GM19099 (cell line): ENCODE measurements around the gene FAM219A.

ENCODE experiments used
- POLR2A ChIP-seq: IDR thresholded peaks from 3 replicates; pipeline ENCODE4 v1.6.1; 2011; ENCODE audit warnings: low read depth; ENCODE audit not compliant: insufficient read length; ENCODE audit errors: extremely low read depth

Gene FAM219A

DNA sequence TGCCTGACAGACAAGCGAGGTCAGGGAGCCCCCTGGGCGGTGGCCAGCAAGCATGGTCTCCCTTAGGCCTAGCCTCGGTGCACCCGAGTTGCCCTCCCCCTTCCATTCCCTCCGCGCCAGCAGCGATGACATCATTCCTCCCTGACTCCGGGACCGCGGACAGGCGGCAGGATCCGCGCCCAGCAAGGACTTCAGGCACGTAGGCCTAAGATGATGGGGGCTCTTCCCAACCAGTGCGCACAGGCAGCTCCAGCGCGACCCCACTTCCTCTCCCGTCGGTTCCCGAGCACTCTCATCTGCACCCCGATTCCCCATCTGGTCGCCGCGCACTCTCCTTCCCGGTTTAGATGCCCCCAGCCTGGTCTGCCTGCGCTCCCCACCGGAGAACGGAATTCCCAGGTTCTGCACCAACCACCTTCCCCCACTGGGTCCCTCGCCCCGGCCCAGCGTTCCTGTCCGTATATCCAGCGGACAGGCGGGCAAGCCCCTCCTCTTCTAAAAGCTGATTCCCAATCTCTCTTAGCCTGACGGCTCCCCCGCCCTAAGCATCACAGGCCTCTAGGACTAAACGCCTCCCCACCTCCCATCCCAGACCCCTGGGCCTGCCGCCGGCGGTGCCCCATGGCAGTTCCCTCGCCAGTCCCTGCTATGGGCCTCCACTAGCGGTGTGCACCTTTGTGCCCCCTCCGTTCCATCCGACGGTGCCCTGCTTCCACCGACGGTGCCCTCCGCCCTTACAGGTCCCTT lies 931 bp downstream of the FAM219A start:
- no peak for TF ChIP-seq POLR2A

GRCh38 chr9:34456746-34457145 lies 1.6 kb downstream of the FAM219A start:
- TF ChIP-seq POLR2A = no peak

DNA sequence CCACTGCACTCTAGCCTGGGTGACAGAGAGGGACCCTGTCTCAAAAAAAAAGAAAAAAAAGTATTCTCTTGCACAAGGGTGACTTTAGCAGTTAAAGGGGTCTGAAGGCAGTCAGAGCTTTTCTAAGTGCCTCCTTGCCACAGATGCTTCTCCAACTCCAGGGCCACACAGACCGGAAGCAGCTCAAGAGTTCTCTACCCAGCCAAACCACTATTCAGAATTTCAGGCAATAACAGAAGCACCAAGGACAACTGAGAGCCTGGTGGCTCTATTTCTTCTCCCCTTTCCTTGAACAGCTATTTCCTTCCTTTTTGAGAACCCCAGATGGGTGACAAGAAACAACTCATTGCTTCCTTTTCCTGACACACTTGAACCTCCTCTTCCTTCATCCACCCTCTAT lies 2.2 kb downstream of the FAM219A start:
- TF ChIP-seq POLR2A = no peak

DNA sequence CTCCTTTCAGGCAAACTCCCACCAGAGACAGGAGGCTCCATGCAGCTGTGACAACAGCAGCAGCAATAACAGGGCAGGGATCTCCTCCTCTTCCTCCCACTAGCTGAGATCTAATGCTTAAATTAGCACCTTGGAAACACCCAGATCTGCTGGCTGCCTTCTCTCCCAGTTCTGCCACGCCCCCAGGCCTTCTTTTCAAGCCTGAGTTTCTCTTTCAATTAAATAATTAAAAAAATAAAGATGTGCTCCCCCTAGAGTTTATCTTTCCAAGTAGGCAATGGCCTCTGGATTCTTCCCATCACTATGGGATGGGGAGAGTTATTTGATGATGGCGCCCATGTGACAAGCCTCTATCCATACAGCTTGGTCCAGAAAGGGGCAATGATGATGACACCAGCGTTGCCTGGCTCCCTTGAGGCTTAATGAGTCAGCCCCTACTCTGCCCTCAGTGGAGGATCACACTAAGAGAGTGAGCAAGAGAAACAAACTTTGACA lies 3.8 kb downstream of the FAM219A start:
- TF ChIP-seq POLR2A = no peak

DNA sequence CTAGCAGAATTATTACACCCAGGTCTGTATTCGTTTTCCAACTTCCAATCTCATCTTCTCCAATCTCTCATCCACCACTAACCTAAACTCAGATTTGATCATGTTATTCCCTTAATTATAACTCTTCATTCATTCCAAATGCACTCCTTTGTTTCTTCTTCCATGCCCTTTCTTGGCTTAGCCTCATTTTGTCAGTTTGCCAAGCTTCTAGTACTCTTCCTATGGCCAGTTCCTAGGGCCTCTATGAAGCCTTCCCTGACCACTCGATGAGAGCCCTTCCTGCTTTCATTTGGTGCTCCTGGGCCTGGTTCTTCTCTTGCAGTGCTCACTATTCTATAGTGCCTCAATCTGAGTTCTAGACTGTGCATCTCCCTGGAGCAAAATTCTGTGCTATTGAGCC lies 5.8 kb downstream of the FAM219A start:
- TF ChIP-seq POLR2A = no peak

DNA sequence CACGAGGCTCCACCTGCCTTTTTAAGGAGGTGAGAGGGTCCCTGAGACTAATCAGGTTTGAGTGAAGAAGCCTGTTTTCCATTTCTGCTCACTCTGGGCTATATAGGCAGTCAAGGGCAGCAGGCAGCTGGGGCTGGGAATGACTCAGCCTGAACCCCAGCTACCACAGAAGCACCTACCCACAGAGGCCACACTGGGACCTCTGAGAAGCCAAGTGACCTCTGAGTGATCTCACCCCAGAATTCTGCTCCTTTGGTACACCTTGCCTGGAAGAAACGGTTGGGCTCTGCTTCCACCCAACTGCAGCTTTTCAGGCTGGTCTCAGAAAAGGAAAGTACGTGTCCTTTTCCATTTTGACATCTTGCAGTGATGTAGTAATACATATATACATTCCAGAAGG lies 6.8 kb downstream of the FAM219A start:
- no peak for TF ChIP-seq POLR2A

DNA sequence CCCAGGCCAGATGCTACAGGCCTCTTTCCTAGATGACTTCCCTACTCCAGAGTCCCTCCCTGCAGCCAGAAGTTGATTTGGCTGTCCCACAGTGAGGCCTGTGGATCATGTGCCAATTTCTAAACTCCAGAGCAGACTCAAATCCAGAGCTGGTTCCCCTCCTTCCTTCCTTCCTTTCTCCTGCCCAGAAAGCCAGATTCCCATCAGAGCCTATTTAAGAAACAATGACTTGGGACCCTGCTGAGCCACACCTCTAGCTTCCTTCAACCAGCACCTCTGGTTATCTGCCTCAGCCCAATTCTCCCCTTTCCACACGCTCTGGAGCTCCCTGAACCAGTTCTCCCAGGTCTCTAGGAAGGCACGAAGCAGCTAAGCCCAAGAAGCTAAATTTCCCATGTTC lies 7.2 kb downstream of the FAM219A start:
- TF ChIP-seq POLR2A = no peak

DNA sequence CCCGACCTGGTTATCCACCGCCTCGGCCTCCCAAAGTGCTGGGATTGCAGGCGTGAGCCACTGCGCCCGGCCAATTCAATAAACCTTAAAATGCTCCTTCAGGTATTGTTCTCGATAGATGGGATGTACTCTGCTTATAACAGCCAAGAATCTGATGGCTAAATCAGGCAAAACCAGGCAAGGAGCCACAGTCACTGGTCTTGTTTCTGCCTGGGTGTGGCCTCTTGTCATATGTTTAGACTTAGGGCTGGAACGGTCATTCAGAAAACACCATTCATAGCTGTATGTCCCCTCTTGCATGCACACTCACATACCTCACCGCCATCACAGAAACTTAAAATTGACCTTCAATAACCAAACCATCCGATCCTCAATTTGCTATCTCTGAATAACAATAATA lies 7.7 kb downstream of the FAM219A start:
- TF ChIP-seq POLR2A = no peak

- TF ChIP-seq POLR2A = no peak
Observed at GRCh38 chr9:34446951-34447350, 11.4 kb downstream of the FAM219A start.

DNA sequence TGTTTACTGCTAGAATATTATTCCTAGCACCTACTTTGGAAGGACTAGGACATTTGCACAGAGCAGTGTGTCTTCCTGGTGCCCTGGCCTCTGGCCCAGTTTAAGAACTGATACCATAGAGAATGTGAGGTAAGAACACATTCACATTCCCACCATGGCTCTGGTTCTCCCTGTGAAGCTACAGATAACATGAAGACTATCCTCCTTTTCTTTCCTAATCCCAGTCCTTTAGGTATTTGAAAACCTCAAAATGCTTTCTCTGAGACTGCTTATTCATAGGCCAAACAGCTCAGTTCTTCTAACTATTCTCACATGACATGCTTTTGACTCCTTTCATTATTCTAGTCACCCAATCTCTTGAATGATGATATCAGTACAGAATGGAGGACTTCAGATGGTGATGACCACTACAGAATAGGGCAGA lies 11.9 kb downstream of the FAM219A start:
- no peak for TF ChIP-seq POLR2A

DNA sequence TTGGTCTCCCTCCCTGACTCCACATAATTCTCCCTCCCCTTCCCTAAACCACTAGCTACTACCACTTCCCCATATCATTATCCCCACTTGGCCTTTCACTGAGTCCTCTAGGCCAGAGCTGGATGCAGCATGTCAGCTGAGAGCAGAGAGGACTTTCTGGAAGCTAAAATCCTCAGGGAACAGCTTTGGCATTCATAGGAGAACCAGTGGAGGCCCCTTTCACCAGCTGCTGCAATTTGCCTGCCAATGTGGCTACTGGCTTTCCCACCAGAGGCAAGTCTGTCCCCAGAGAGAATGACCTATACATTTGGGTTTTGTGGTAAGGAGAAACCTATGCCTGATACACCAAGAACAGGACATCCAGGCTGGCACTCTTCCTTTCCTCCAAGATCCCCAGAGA lies 14.4 kb downstream of the FAM219A start:
- no peak for TF ChIP-seq POLR2A

- no peak for TF ChIP-seq POLR2A
Observed at GRCh38 chr9:34443533-34443932, 14.8 kb downstream of the FAM219A start.

DNA sequence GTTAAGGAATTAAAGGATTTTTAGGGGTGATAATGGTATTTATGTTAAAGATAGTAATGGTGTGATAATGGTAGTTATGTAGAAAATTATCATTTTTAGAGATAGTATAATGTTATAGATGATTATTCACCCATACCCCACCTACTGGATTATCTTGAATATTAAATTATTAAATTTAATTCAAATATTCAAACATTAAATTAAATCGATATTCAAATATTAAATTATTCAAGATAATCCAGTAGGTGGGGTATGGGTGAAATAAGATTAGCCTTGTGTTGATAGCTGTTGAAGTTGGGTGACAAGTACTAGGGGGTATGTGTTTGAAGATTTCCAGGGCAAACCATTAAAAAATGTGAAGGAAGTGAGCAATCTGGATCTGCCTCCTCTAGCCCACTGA lies 15.6 kb downstream of the FAM219A start:
- TF ChIP-seq POLR2A = no peak

DNA sequence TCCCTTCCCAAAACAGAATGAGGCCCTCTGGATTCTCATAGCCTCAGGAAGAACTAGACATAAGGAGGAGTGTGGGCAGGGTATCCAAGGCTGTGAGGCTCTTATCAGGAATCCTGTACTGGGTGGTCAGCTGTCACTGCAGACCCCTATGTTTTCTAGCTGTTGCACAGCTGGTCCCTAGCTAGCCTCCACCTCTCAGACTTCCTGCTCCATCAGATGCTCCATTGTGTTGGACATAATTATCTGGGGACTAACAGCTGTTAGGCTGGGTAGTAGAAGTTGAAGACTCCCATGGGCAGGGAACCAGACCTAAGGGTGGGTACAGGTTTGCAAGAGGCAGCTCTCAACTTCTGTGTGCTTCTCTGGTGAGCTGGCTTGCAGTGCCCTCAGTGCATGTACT lies 18.4 kb downstream of the FAM219A start:
- no peak for TF ChIP-seq POLR2A

DNA sequence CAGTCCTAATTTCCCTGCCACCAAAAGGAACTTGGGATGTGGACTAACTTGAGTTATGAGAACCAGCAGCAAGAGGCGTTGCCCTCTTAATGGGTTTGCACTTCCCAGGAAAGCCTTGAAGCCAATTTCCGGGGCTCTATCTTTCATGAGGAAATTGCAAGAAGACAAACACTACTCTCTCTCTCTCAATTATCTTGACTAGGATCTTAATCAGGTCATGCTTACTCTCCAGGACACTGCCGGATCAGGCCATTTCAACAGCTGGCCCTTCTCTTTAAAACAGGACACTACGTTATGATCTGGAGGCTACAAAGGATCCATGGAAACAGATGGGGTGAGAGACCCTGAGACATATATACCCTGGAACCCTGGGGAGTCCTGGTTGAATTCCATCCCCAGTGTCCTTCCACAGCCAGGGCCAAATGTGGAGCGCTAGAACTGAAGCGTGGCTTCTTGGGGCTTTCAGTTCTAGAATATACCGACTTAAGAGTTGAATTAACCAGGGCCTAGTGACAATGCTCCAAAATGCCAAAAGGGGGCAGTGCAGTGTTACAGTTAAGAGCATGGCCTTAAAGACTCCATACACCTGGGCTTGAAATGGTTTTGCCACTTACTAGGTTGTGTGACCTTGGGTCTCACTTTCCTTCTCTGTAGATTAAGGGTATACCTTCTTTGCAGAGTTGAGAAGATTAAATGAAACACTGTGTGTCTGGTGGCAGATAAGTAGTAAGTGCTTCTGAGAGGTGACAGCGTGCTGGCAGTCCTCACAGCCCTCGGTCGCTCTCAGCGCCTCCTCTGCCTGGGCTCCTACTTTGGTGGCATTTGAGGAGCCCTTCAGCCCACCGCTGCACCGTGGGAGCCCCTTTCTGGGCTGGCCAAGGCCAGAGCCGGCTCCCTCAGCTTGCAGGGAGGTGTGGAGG lies 21.1 kb downstream of the FAM219A start:
- TF ChIP-seq POLR2A = no peak

GRCh38 chr9:34431667-34432066 lies 26.7 kb downstream of the FAM219A start:
- TF ChIP-seq POLR2A = no peak
